Gastroesophageal sphincter (tissue), 4 donors: ENCODE measurements around the gene MAPK9. TPM values are rescaled to one million over a fixed set of nuclear protein-coding genes. Genes with fewer than 3 reads are reported as not detected.

Source experiments
- ATAC-seq: fragments of 150-250 bp; one replicate; pipeline ENCODE4 v1.9.1; 2016; ENCODE audit warnings: mild to moderate bottlenecking, moderate library complexity
- H3K27ac ChIP-seq, 4 donors: fragments of 200-600 bp; sonication (generic) in 3 of 4; 1 replicate in 3 of 4; 2 replicates in 1 of 4; pipeline ENCODE4 v1.5.1; 2016 to 2019
- H3K27me3 ChIP-seq: fragments of 200-600 bp; sonication (generic); one replicate; pipeline ENCODE4 v1.5.1; 2019
- H3K36me3 ChIP-seq, 2 donors: fragments of 200-600 bp; sonication (generic); one replicate each; pipeline ENCODE4 v1.5.1; 2019; ENCODE audit warnings: control low read depth in 1 of 2
- H3K4me1 ChIP-seq, 3 donors: fragments of 200-600 bp; sonication (generic); 1 replicate in 2 of 3; 2 replicates in 1 of 3; pipeline ENCODE4 v1.5.1; 2016 to 2019; ENCODE audit warnings: control low read depth in 2 of 3
- H3K4me3 ChIP-seq, 2 donors: fragments of 200-600 bp; sonication (generic); one replicate each; pipeline ENCODE4 v1.5.1; 2019; ENCODE audit warnings: mild to moderate bottlenecking in 1 of 2, moderate library complexity in 1 of 2
- H3K9me3 ChIP-seq, 3 donors: fragments of 200-600 bp; sonication (generic); one replicate each; pipeline ENCODE4 v1.5.1; 2017 to 2019; ENCODE audit warnings: control low read depth in 2 of 3
- CTCF ChIP-seq, 4 experiments: fragments of 200-600 bp in 2 of 4; fragments of 450-650 bp in 2 of 4; sonication (generic) in 1 of 4; IDR thresholded peaks; one replicate each; pipeline ENCODE4 v1.5.1; 2017 to 2019; ENCODE audit warnings: antibody characterized with exemption in 4 of 4, mild to moderate bottlenecking in 2 of 4, moderate library complexity in 2 of 4
- EP300 ChIP-seq: sonication (generic); formaldehyde crosslinking; IDR thresholded peaks from one replicate; pipeline ENCODE4 v1.6.1; 2017; ENCODE audit warnings: antibody characterized with exemption, mild to moderate bottlenecking
- POLR2A ChIP-seq, 2 donors: fragments of 450-650 bp; IDR thresholded peaks; one replicate each; pipeline ENCODE4 v1.6.1; 2017; ENCODE audit warnings: antibody characterized with exemption in 2 of 2, mild to moderate bottlenecking in 2 of 2, moderate library complexity in 1 of 2
- POLR2AphosphoS5 ChIP-seq: sonication (generic); formaldehyde crosslinking; IDR thresholded peaks from one replicate; pipeline ENCODE4 v1.6.1; 2017; ENCODE audit warnings: antibody characterized with exemption
- WGBS, 2 donors: methylation state at CpG; one replicate each; pipeline ENCODE4 v1.1.5; 2018; ENCODE audit warnings: low coverage in 1 of 2; 5-methylcytosine and 5-hydroxymethylcytosine counted together
- total RNA-seq, 4 donors: library from RNA; depleted of rRNA; stranded (reverse); fragments of >200 nt; gene quantifications; one replicate each; pipeline ENCODE4 v1.1.0, GENCODE V29; 2016

Gene MAPK9
- total RNA-seq, 4 donors from 2014 or later = 25.7 to 43.7 (median 35.7) TPM

- TF ChIP-seq POLR2AphosphoS5 (no peak), EP300 (no peak)
- Histone ChIP-seq H3K36me3 (peaks cover 4 to 71% of the 10 kb centered on the region in 2 donors), H3K9me3 (peaks cover 0 to 15% (median 0%) of the 10 kb centered on the region in 3 donors), H3K4me3 (no peak overlapping the region), H3K27ac (no peak overlapping the region), H3K4me1 (no peaks in the 10 kb centered on the region), H3K27me3 (no peaks in the 10 kb centered on the region)
- ATAC-seq = no peak
- WGBS, 2 donors = 87 to 100% methylated on average over 1 of the region's 1 CpG
These were observed 17.2 kb downstream of the MAPK9 start for GRCh38 chr5:180274695-180275094.

- no peak for ATAC-seq
- Histone ChIP-seq H3K27ac (no peak overlapping the region), H3K4me3 (no peak overlapping the region), H3K36me3 (peaks cover 7 to 71% of the 10 kb centered on the region in 2 donors), H3K4me1 (no peaks in the 10 kb centered on the region), H3K9me3 (peaks cover 0 to 50% (median 0%) of the 10 kb centered on the region in 3 donors), H3K27me3 (no peaks in the 10 kb centered on the region)
- WGBS, 2 donors = 75 to 78% methylated on average over 6 to 7 of the region's 7 CpGs
- TF ChIP-seq POLR2A (IDR thresholded peaks at IDR 0.05) (no peak), POLR2AphosphoS5 (no peak), EP300 (no peak), CTCF (IDR thresholded peaks at IDR 0.05) (no peak)
These were observed 20.7 kb downstream of the MAPK9 start for GRCh38 chr5:180271221-180271620.

- TF ChIP-seq EP300 (no peak), POLR2A (IDR thresholded peaks at IDR 0.05) (no peak), POLR2AphosphoS5 (no peak), CTCF (IDR thresholded peaks at IDR 0.05) (no peak)
- Histone ChIP-seq H3K4me1 (no peaks in the 10 kb centered on the region), H3K4me3 (no peak overlapping the region), H3K36me3 (peaks cover 23 to 100% of the 10 kb centered on the region in 2 donors), H3K9me3 (peaks cover 0 to 100% (median 7%) of the 10 kb centered on the region in 3 donors), H3K27ac (no peak overlapping the region), H3K27me3 (no peaks in the 10 kb centered on the region)
- 53 to 59% methylated on average over 3 of the region's 3 CpGs for WGBS, 2 donors
- no peak for ATAC-seq
These were observed 32.6 kb downstream of the MAPK9 start for GRCh38 chr5:180259260-180259611.

GRCh38 chr5:180253036-180253824 is 38.7 kb downstream of the MAPK9 start:
- H3K4me1 ChIP-seq = no peaks in the 10 kb centered on the region
- H3K27ac ChIP-seq = no peak overlapping the region
- no peak overlapping the region for H3K4me3 ChIP-seq
- H3K36me3 ChIP-seq = peaks cover 4 to 100% of the 10 kb centered on the region in 2 donors
- no peak for TF ChIP-seq POLR2AphosphoS5
- TF ChIP-seq POLR2A (IDR thresholded peaks at IDR 0.05) = no peak
- no peak for TF ChIP-seq EP300
- no peak for TF ChIP-seq CTCF (IDR thresholded peaks at IDR 0.05)
- 90 to 100% methylated on average over 1 to 11 of the region's 24 CpGs for WGBS, 2 donors
- no peak for ATAC-seq
- no peaks in the 10 kb centered on the region for H3K27me3 ChIP-seq
- peaks cover 0 to 100% (median 5%) of the 10 kb centered on the region in 3 donors for H3K9me3 ChIP-seq

- peaks cover 0 to 100% (median 5%) of the 10 kb centered on the region in 3 donors for H3K9me3 ChIP-seq
- H3K36me3 ChIP-seq = peaks cover 0 to 100% of the 10 kb centered on the region in 2 donors
- no peaks in the 10 kb centered on the region for H3K27me3 ChIP-seq
- TF ChIP-seq EP300 = no peak
- no peak for TF ChIP-seq POLR2A (IDR thresholded peaks at IDR 0.05)
- TF ChIP-seq CTCF (IDR thresholded peaks at IDR 0.05) = no peak
- no peak for TF ChIP-seq POLR2AphosphoS5
- no peak overlapping the region for H3K27ac ChIP-seq
- no peak overlapping the region for H3K4me3 ChIP-seq
- no peaks in the 10 kb centered on the region for H3K4me1 ChIP-seq
- 93% methylated on average over 3 of the region's 7 CpGs; no CpG with 5 or more reads in 1 of the 2 donors for WGBS, 2 donors
- ATAC-seq = no peak
These were observed 40.0 kb downstream of the MAPK9 start for GRCh38 chr5:180251887-180252286.
